OCI-M1 (cell line): ENCODE results near the gene GOLGA8A.
"Not testable (repeated sequence)": the region's sequence is repeated elsewhere in the genome, so short reads cannot be mapped to it uniquely, and the experiment has no call there.

Experiments
- DNase-seq: peaks from one replicate; lab custom pipeline; 2025; lab: John Stamatoyannopoulos, UW

GOLGA8A gene

DNA sequence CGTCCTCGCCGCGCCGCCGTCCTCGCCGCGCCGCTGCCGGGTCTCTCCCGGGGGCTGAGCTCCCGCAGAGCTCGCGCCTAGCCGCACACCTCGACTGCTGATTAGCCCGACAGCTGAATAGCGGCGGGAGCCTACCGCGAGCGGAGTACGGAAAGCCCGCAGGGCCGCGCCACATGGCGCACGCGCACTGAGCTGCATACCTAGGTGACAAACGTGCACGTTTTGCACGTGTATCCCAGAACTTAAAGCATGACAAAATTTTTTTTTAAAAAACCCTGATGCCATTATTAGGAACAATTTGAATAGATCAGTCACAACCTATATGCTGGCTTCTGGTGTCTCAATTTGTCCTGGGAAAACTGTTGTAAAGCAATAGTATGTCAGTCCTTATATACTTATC, at the start of gene GOLGA8A:
Gene GOLGA8A, minus strand, starts transcription at position 122 of the 400 bp plus-strand sequence. CDS start 48,117 bp downstream, outside the sequence.
- DNase-seq: no peak

DNA sequence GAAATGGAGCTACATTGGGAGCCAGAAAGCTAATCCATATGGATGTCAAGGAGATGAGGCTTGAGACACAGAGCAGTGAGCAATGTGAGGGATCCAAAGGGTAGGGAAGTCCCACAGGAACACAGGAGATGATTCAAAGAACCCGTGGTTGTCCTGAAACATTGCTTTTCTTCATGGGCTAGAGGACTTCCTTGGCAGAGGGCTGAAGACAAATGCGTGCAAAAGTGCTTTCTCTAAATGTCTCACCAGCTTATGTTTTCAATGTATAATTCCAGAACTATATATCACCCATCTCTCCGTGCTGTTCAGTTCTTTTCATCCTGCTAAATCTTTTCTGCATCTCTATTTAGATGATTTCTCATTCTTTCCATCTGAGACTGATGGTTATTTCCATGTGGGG, 46.0 kb upstream of the GOLGA8A start:
- no peak for DNase-seq

DNA sequence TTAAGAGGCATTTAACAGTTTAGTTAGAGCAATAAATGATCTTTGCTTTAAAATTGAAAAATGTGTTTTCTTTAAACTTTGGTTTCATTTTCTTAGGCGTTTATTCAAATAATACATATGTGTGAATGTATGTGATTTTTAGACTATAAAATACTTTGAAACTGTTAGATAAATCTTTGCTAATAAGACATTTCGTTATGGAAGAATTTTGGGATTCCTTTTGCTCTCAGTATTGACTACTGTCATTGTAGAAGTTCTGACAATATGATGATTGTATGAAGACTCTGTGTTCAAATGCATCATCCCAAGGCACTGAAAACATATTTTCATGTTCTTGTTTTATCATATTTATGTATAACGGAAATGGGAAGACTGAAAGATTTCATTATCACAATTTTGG, 43.8 kb upstream of the GOLGA8A start:
- DNase-seq: peak; percentile 19

DNA sequence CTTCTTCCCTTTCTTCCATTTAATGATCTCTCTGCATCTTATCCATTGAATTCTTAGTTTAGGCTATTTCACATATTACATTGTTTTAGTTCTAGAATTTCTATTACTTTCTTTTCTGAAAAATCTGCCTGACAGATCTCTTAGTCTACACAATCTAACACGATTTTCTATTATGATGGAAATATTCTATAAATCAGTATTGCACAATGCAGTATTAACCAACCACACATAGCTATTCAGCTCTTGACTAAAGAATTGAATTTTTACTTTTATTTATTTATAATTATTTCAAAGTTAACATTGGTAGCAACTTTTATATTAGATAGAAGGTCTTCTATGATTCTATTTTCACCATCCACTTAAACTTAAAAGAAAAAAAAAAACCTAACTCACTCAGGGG, 36.2 kb upstream of the GOLGA8A start:
- no peak for DNase-seq

DNA sequence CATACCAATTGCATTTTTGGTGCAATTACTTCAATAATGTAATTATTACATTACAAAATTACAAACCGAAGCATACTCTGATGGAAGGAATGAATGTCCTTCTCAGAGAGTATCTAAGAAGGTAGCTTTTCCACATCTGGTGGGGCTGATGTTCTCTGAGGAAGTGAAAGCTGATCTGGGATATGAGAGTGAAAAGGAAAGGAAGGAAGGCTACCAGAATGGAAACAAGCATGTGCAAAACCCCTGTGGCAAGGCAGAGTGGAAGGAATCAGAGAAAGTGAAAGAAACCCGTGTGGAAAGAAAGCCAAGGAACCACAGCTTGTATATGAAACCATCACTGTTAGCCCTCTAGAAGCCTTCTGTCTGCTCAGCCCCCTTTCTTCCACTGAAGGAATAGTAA, 35.3 kb upstream of the GOLGA8A start:
- DNase-seq: peak; percentile 15

GRCh38 chr15:34470892-34471291, 33.3 kb upstream of the GOLGA8A start:
- DNase-seq: no peak

- DNase-seq: no peak
These were observed 32.5 kb upstream of the GOLGA8A start for GRCh38 chr15:34470091-34470490.

GRCh38 chr15:34461730-34462129, 24.1 kb upstream of the GOLGA8A start:
- DNase-seq: no peak

GRCh38 chr15:34460451-34460850, 22.8 kb upstream of the GOLGA8A start:
- DNase-seq: no peak

- DNase-seq: no peak
These were observed 19.1 kb upstream of the GOLGA8A start for GRCh38 chr15:34456658-34457057.

DNA sequence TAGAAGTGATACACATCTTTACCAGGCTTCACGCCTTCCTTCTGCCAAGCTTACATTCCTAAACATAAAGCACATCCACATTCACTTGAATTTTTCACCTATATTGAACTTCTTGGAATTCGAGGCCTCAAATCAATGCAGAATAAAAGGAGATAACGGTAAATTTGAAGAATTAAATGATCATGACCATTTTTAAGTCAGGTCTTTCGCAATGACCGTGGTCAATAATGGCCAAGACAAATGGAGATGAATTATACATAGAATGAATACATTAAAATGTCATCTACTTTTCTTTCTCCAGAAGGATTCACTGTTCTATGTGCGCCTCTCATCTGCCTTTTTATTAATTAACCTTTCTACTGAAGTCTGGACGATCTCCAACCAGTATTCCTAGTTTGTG, 5.3 kb upstream of the GOLGA8A start:
- no peak for DNase-seq

GRCh38 chr15:34439878-34440277, 2.3 kb upstream of the GOLGA8A start:
- no peak for DNase-seq

GRCh38 chr15:34436956-34437442, 609 bp downstream of the GOLGA8A start:
- peak; percentile 8 for DNase-seq

DNA sequence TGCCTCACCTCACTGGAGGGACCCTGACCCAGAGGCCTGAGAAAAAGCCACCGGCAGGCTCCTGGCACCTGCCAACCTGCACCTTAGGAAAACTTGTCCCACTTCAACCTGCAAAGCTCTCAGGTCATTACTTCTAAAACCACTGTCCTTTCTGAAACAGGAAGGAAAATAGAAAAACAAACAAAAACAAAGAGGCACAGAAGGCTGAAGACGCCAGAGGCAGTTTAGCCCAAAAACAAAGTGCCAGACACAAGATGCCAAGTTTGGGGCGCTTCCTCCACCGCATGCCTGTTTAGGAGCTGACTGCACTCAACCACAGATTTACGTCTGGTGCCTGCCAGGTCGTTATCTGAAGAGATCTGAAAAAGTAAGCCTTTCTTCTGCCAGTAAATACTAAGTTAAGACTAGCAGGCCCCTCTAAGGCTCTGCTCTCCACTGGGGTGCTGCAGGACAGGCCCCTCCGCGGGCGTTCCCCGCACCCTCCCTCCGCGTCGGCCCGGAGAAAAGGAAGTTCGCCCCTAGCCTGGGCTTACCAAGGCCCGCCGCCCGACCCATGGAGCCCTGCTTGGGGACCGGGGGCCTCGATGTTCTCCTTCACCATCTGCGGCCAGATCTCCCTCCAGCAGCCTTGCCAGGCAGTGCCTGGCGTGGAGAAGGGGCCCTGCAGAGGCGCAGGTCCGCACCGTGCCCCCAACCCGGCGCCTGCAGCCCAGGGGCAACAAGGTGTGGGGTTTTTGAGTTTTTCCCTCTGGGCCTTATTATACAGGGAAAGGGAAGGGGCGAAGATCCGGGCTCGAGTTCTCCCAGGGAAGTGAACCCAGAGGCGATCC, 1.3 kb downstream of the GOLGA8A start:
- DNase-seq: no peak

DNA sequence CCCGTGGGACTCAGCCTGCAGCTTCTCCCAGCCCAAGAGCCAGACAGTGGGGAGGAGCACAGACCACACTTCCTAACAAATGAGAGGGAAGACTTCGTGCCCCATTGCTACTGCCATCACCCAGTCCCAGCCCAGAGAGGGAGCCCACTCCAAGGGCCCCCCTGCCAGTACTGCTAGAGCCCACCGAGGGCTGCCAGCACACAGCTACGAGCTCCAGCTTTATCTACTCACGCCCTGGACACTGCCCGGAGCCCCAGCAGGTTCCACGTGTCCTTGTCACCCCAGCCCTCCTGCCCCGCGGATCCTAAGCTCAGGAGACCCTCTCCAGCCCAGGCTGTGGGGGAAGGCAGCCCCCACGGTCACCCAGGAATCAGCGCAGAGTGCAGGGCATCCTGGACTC, 1.9 kb downstream of the GOLGA8A start:
- DNase-seq: no peak

DNA sequence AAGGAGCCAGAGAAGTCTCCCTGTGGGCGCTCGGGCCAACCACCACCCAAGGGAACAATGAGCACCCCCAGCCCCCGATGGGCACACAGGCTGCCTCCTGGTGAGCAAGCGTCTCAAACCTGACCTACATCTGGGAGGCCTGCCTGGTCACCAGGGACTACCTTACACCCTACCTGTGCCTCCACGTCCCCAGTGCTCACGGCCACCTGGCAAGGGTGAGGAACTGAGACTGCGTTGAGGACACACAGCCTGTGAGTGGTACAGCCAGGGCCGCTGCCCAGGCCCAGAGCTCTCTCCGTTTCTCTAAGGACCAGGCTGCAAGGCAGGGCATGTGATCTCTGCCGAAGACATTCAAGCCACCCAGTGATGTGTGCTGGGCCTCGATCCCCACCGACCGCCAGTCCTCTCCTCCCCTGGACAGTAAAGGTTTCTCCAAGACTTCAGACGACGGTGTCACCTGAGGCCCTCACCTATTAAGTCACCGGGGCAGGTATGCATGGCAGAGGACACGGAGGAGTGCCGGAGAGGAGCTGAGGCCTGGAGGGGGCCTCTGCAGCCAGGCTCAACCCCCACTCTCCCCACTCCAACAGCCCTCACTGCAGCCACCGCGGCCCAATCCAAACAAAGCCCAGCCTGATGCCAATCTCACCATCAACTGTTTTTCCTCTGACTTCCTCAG, 2.8 kb downstream of the GOLGA8A start:
- DNase-seq: no peak

GRCh38 chr15:34433956-34434626, 3.5 kb downstream of the GOLGA8A start:
- DNase-seq: not testable (repeated sequence)

- not testable (repeated sequence) for DNase-seq
These were observed 7.0 kb downstream of the GOLGA8A start for GRCh38 chr15:34430642-34431041.

GRCh38 chr15:34423425-34424090, 14.1 kb downstream of the GOLGA8A start:
- not testable (repeated sequence) for DNase-seq

- DNase-seq: not testable (repeated sequence)
These were observed 16.7 kb downstream of the GOLGA8A start for GRCh38 chr15:34420953-34421352.

DNA sequence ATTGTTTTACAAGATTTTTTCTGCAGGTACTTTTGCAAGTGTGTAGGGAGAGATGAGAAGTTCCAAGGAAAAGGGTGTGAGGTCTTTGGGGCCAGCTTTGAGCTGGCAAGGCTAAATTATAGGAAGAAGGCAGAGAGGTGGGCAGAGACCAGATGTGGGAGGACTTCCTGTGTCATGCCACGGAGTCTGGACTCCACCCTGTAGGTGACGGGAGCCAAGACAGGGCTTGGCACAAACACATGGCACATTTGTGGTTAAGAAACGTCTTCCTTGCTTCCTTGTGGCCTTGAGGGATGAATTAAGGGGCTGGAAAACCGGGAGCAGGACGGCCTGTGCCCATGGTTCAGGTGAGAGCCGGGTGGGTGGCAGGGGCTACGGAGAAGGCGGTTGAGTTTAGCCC, 19.2 kb downstream of the GOLGA8A start:
- DNase-seq: not testable (repeated sequence)

GRCh38 chr15:34409511-34409910, 28.1 kb downstream of the GOLGA8A start:
- DNase-seq: not testable (repeated sequence)
